WERI-Rb-1 (cell line): ENCODE results near the gene STAB2.
A peak's percentile ranks its signal among the peaks of the same experiment; 100 is the strongest.

Experiments
- DNase-seq: peaks from one replicate; pipeline ENCODE4 v3.0.0-alpha.2; 2020
- H3K27ac ChIP-seq: fragments of 250-450 bp; sonication (Bioruptor Pico); 2 replicates; pipeline ENCODE4 v1.5.1; 2020; ENCODE audit warnings: mild to moderate bottlenecking, moderate library complexity
- H3K27me3 ChIP-seq: fragments of 250-450 bp; sonication (Bioruptor Pico); 2 replicates; pipeline ENCODE4 v1.5.1; 2021; ENCODE audit warnings: mild to moderate bottlenecking, low read depth, moderate library complexity; ENCODE audit not compliant: insufficient read depth, severe bottlenecking
- H3K36me3 ChIP-seq: fragments of 250-450 bp; sonication (Bioruptor Pico); 2 replicates; pipeline ENCODE4 v1.5.1; 2020; ENCODE audit warnings: mild to moderate bottlenecking, moderate library complexity
- H3K4me3 ChIP-seq: 2 replicates; pipeline ENCODE4 v1.5.1; 2011; ENCODE audit warnings: low read depth, mild to moderate bottlenecking, control low read depth, low read length
- H3K9me3 ChIP-seq: fragments of 250-450 bp; sonication (Bioruptor Pico); 2 replicates; pipeline ENCODE4 v1.5.1; 2021; ENCODE audit warnings: mild to moderate bottlenecking, moderate library complexity; ENCODE audit not compliant: severe bottlenecking
- CTCF ChIP-seq: IDR thresholded peaks from 2 replicates; pipeline ENCODE4 v1.5.1; 2011; ENCODE audit warnings: low read depth, mild to moderate bottlenecking, control low read depth, inconsistent platforms, low read length

The STAB2 gene

GRCh38 chr12:103676893-103677292 is 89.8 kb downstream of the STAB2 start:
- TF ChIP-seq CTCF: no peak
- Histone ChIP-seq H3K4me3 (no peak overlapping the region), H3K9me3 (no peaks in the 10 kb centered on the region), H3K27me3 (no peaks in the 10 kb centered on the region), H3K27ac (no peak overlapping the region), H3K36me3 (no peaks in the 10 kb centered on the region)
- DNase-seq: no peak

GRCh38 chr12:103677341-103677740 is 90.3 kb downstream of the STAB2 start:
- H3K4me3 ChIP-seq: no peak overlapping the region
- no peak for DNase-seq
- H3K9me3 ChIP-seq: no peaks in the 10 kb centered on the region
- H3K27me3 ChIP-seq: no peaks in the 10 kb centered on the region
- H3K27ac ChIP-seq: no peak overlapping the region
- TF ChIP-seq CTCF: no peak
- no peaks in the 10 kb centered on the region for H3K36me3 ChIP-seq

- Histone ChIP-seq H3K9me3 (no peaks in the 10 kb centered on the region), H3K27ac (no peak overlapping the region), H3K36me3 (no peaks in the 10 kb centered on the region), H3K4me3 (no peak overlapping the region), H3K27me3 (no peaks in the 10 kb centered on the region)
- no peak for DNase-seq
- no peak for TF ChIP-seq CTCF
Observed at GRCh38 chr12:103677905-103678304, 90.8 kb downstream of the STAB2 start.

GRCh38 chr12:103679421-103680170 is 92.5 kb downstream of the STAB2 start:
- Histone ChIP-seq H3K9me3 (no peaks in the 10 kb centered on the region), H3K27ac (no peak overlapping the region), H3K4me3 (no peak overlapping the region), H3K27me3 (no peaks in the 10 kb centered on the region), H3K36me3 (no peaks in the 10 kb centered on the region)
- DNase-seq: no peak
- no peak for TF ChIP-seq CTCF

GRCh38 chr12:103680591-103681141 is 93.6 kb downstream of the STAB2 start:
- Histone ChIP-seq H3K27me3 (no peaks in the 10 kb centered on the region), H3K36me3 (no peaks in the 10 kb centered on the region), H3K4me3 (no peak overlapping the region), H3K27ac (peak overlapping the region; percentile 34), H3K9me3 (no peaks in the 10 kb centered on the region)
- TF ChIP-seq CTCF: no peak
- DNase-seq: peak; percentile 61
